ENCODE results near the gene TOMM40.
A peak's percentile ranks its signal among the peaks of the same experiment; 100 is the strongest.
"Not testable (repeated sequence)": the region's sequence is repeated elsewhere in the genome, so short reads cannot be mapped to it uniquely, and the experiment has no call there.

Gene TOMM40

GRCh38 chr19:44905437-44906160, 14.5 kb downstream of the TOMM40 start, which contains the start of gene APOE:
Gene APOE (plus strand): TSS chr19:44905796. CDS start chr19:44906625, 829 bp downstream.
- no peak for FAIRE-seq
- TF ChIP-seq POLR2AphosphoS5 (IDR thresholded peaks at IDR 0.05; ENCODE audit: low read depth, low read length) (no peak), PAX5 (IDR thresholded peaks at IDR 0.05; ENCODE audit: insufficient read depth, low read length, severe bottlenecking) (no peak), SPI1 (IDR thresholded peaks at IDR 0.05; ENCODE audit: low read depth, low read length) (no peak), POLR2A (IDR thresholded peaks at IDR 0.05; ENCODE audit: low read depth, low read length) (no peak; the same call in 1 of the 2 replicates), POU2F2 (IDR thresholded peaks at IDR 0.05; ENCODE audit: low read depth, low read length) (no peak), TAF1 (IDR thresholded peaks at IDR 0.05; ENCODE audit: low read depth, low read length) (no peak)
- no peak for DNase-seq (ENCODE audit: insufficient read length, low spot score)

GRCh38 chr19:44907613-44908012, 16.6 kb downstream of the TOMM40 start:
- FAIRE-seq (no peak), DNase-seq (ENCODE audit: insufficient read length, low spot score) (no peak)
- no peak for TF ChIP-seq POLR2AphosphoS5 (IDR thresholded peaks at IDR 0.05; ENCODE audit: low read depth, low read length)
- TF ChIP-seq SPI1 (IDR thresholded peaks at IDR 0.05; ENCODE audit: low read depth, low read length), result no peak
- no peak for TF ChIP-seq POU2F2 (IDR thresholded peaks at IDR 0.05; ENCODE audit: low read depth, low read length)
- no peak for TF ChIP-seq POLR2A (IDR thresholded peaks at IDR 0.05; ENCODE audit: low read depth, low read length)

GRCh38 chr19:44908074-44908835, 17.2 kb downstream of the TOMM40 start:
- TF ChIP-seq SPI1 (IDR thresholded peaks at IDR 0.05; ENCODE audit: low read depth, low read length) (no peak), POLR2AphosphoS5 (IDR thresholded peaks at IDR 0.05; ENCODE audit: low read depth, low read length) (no peak), PAX5 (IDR thresholded peaks at IDR 0.05; ENCODE audit: insufficient read depth, low read length, severe bottlenecking) (no peak), TAF1 (IDR thresholded peaks at IDR 0.05; ENCODE audit: low read depth, low read length) (no peak), POU2F2 (IDR thresholded peaks at IDR 0.05; ENCODE audit: low read depth, low read length) (no peak), POLR2A (IDR thresholded peaks at IDR 0.05; ENCODE audit: low read depth, low read length) (no peak)
- FAIRE-seq, result no peak
- no peak for DNase-seq (ENCODE audit: insufficient read length, low spot score)

GRCh38 chr19:44908836-44909261, 17.8 kb downstream of the TOMM40 start:
- no peak for FAIRE-seq
- DNase-seq (ENCODE audit: insufficient read length, low spot score), result no peak
- no peak for TF ChIP-seq PAX5 (IDR thresholded peaks at IDR 0.05; ENCODE audit: insufficient read depth, low read length, severe bottlenecking)
- no peak for TF ChIP-seq POLR2AphosphoS5 (IDR thresholded peaks at IDR 0.05; ENCODE audit: low read depth, low read length)

GRCh38 chr19:44909775-44910174, 18.7 kb downstream of the TOMM40 start:
- DNase-seq (ENCODE audit: insufficient read length, low spot score) (no peak), FAIRE-seq (no peak)
- TF ChIP-seq SPI1 (IDR thresholded peaks at IDR 0.05; ENCODE audit: low read depth, low read length) (no peak), POU2F2 (IDR thresholded peaks at IDR 0.05; ENCODE audit: low read depth, low read length) (no peak), POLR2A (IDR thresholded peaks at IDR 0.05; ENCODE audit: low read depth, low read length) (no peak), POLR2AphosphoS5 (IDR thresholded peaks at IDR 0.05; ENCODE audit: low read depth, low read length) (no peak), PAX5 (IDR thresholded peaks at IDR 0.05; ENCODE audit: insufficient read depth, low read length, severe bottlenecking) (no peak), TAF1 (IDR thresholded peaks at IDR 0.05; ENCODE audit: low read depth, low read length) (no peak)

- not testable (repeated sequence) for FAIRE-seq; DNase-seq (ENCODE audit: insufficient read length, low spot score)
These were observed 20.8 kb downstream of the TOMM40 start for GRCh38 chr19:44911896-44912295.

GRCh38 chr19:44912854-44913253, 21.8 kb downstream of the TOMM40 start:
- TF ChIP-seq PAX5 (IDR thresholded peaks at IDR 0.05; ENCODE audit: insufficient read depth, low read length, severe bottlenecking), result no peak
- TF ChIP-seq SPI1 (IDR thresholded peaks at IDR 0.05; ENCODE audit: low read depth, low read length), result no peak
- no peak for TF ChIP-seq POLR2A (IDR thresholded peaks at IDR 0.05; ENCODE audit: low read depth, low read length)
- no peak for TF ChIP-seq POLR2AphosphoS5 (IDR thresholded peaks at IDR 0.05; ENCODE audit: low read depth, low read length)
- no peak for TF ChIP-seq TAF1 (IDR thresholded peaks at IDR 0.05; ENCODE audit: low read depth, low read length)
- no peak for TF ChIP-seq POU2F2 (IDR thresholded peaks at IDR 0.05; ENCODE audit: low read depth, low read length)

GRCh38 chr19:44913512-44914432, 22.7 kb downstream of the TOMM40 start:
- DNase-seq (ENCODE audit: insufficient read length, low spot score); FAIRE-seq: not testable (repeated sequence)

More at GRCh38 chr19:44912854-44913253, 21.8 kb downstream of the TOMM40 start:
- no peak for FAIRE-seq
- no peak for DNase-seq (ENCODE audit: insufficient read length, low spot score)

GRCh38 chr19:44914433-44915206, 23.6 kb downstream of the TOMM40 start, which contains the start of gene APOC1:
Gene APOC1 (plus strand): TSS chr19:44914608. CDS start chr19:44914892, 284 bp downstream.
- FAIRE-seq, result peak; percentile 92
- peak; percentile 90 for DNase-seq (ENCODE audit: insufficient read length, low spot score)

All from GM12891 (cell line).